Brain microvascular endothelial cell (primary cell): ENCODE measurements around the gene HSD17B1.

Experiments
- DNase-seq: peaks from one replicate; pipeline ENCODE4 v3.0.0-alpha.2; 2020
- H3K27ac ChIP-seq: fragments of 250-450 bp; sonication (Bioruptor Pico); 2 replicates; pipeline ENCODE4 v1.5.1; 2020; ENCODE audit warnings: mild to moderate bottlenecking, moderate library complexity
- H3K27me3 ChIP-seq: fragments of 250-450 bp; sonication (Bioruptor Pico); replicated peaks from 2 replicates; pipeline ENCODE4 v1.5.1; 2020; ENCODE audit warnings: mild to moderate bottlenecking
- H3K36me3 ChIP-seq: fragments of 250-450 bp; sonication (Bioruptor Pico); replicated peaks from 2 replicates; pipeline ENCODE4 v1.5.1; 2020; ENCODE audit warnings: mild to moderate bottlenecking
- H3K4me3 ChIP-seq: 2 replicates; pipeline ENCODE4 v1.5.1; 2011; ENCODE audit warnings: low read depth, mild to moderate bottlenecking, control low read depth, low read length, moderate library complexity
- CTCF ChIP-seq: IDR thresholded peaks from 2 replicates; pipeline ENCODE4 v1.5.1; 2011; ENCODE audit warnings: low read depth, mild to moderate bottlenecking, moderate library complexity, low read length, control low read depth, inconsistent platforms; ENCODE audit errors: missing control alignments
- in situ Hi-C: cut with HindIII; loops from 2 replicates; pipeline ENCODE4 v1.10.0; 2017; ENCODE audit warnings: low sequenced_read_pairs, low pct_ligation_motif_present

HSD17B1 gene

GRCh38 chr17:42579794-42580551 lies 27.2 kb downstream of the HSD17B1 start:
- no peaks in the 10 kb centered on the region for H3K27me3 ChIP-seq
- peaks cover 39% of the 10 kb centered on the region for H3K36me3 ChIP-seq
- in situ Hi-C loops: no loop called here
- no peak overlapping the region for H3K27ac ChIP-seq
- H3K4me3 ChIP-seq: no peak overlapping the region
- no peak for DNase-seq
- TF ChIP-seq CTCF: no peak

DNA sequence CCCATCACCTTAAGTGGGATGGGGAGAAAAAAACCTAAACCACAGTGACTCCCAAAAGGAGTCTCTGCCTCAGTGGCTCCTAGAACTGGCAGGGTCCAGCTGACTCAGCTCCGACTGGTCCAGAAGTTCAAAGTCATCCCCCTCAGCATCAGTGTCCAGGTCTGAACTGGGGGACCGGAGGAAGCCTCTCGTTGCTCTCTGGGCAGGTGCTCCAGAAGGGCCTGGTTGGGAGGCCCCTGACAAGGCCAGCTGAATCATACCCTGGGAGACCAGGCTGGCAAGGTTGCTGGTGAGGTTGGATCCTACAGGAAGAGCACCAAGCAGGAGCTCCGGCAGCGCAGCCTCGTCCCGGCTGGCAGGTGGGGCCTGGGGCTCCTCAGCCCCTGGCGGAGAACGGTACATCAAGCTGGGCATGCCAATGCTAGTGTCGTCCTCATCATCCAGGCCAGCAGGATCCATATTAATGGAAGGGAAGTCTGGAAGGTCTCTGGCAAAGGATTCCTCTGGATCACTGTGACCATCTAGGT lies 29.1 kb downstream of the HSD17B1 start:
- H3K36me3 ChIP-seq: peaks cover 50% of the 10 kb centered on the region
- no peak overlapping the region for H3K4me3 ChIP-seq
- in situ Hi-C loops: no loop called here
- H3K27ac ChIP-seq: no peak overlapping the region
- TF ChIP-seq CTCF: no peak
- H3K27me3 ChIP-seq: no peaks in the 10 kb centered on the region
- no peak for DNase-seq

GRCh38 chr17:42584880-42585279 lies 32.2 kb downstream of the HSD17B1 start:
- Histone ChIP-seq H3K4me3 (no peak overlapping the region), H3K27ac (no peak overlapping the region), H3K36me3 (peaks cover 66% of the 10 kb centered on the region), H3K27me3 (no peaks in the 10 kb centered on the region)
- in situ Hi-C loops: no loop called here
- DNase-seq: no peak
- TF ChIP-seq CTCF: no peak

GRCh38 chr17:42585353-42585752 lies 32.6 kb downstream of the HSD17B1 start:
- H3K27me3 ChIP-seq: no peaks in the 10 kb centered on the region
- in situ Hi-C loops: no loop called here
- H3K4me3 ChIP-seq: no peak overlapping the region
- peaks cover 67% of the 10 kb centered on the region for H3K36me3 ChIP-seq
- no peak overlapping the region for H3K27ac ChIP-seq
- TF ChIP-seq CTCF: no peak
- no peak for DNase-seq

DNA sequence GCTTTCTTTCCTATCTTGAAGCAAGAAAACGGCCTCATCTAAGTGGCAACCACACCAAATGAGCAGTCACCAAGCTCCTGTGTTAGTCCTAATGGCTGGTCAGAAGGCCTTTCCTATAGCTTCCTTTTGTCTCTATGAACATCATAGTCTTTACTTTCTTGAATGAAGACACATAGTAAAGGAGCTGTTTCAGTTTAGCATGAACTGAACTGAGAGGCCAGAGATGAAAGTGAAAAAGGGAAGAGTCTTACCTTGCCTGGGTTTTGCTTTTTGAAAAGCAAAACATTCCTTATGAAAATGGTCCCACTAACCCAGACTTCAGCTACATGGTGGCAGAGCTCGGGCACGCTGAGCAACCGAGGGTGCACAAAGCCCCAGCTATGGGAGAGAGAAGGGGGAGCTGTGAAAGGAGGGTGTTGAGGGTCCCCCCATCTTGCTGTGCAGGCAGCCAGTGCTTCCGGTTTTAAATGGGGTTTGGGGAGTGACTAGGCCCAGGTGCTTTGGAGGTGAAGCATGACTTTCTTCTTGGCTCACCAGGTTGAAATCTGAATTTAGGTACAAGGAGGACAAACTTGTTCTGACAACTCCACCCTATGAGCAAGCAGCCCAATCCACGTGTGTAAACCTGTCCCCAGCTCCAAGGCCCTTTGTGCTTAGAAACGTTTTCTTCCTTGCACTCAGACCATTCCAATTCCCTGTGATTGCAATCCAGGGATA lies 33.9 kb downstream of the HSD17B1 start:
- in situ Hi-C loops: no loop called here
- Histone ChIP-seq H3K4me3 (no peak overlapping the region), H3K27ac (no peak overlapping the region), H3K27me3 (no peaks in the 10 kb centered on the region), H3K36me3 (peaks cover 63% of the 10 kb centered on the region)
- no peak for TF ChIP-seq CTCF
- DNase-seq: no peak
